PC-3 (cell line): ENCODE measurements around the gene UVSSA. TPM values are rescaled to one million over a fixed set of nuclear protein-coding genes. Genes with fewer than 3 reads are reported as not detected.

Experiments used
- ATAC-seq: fragments of 200-7000 bp; cut with Tn5 transposase; 2 replicates; pipeline ENCODE4 v1.9.1; 2020; ENCODE audit warnings: mild to moderate bottlenecking, moderate library complexity
- BruUV-seq: library from RNA; stranded (reverse); fragments of 400-500 nt; replicated peaks from 2 replicates; lab custom pipeline; 2021; lab: Mats Ljungman, UMichigan
- CTCF ChIA-PET: fragments of 300-600 bp; sonication (Branson Sonifier 250); formaldehyde crosslinking; loops from one replicate; lab custom pipeline; 2022; ENCODE audit warnings: antibody characterized with exemption; lab: Charles Lee
- POLR2A ChIA-PET: fragments of 300-600 bp; sonication (Branson Sonifier 250); formaldehyde crosslinking; loops from one replicate; lab custom pipeline; 2022; ENCODE audit warnings: antibody characterized with exemption; ENCODE audit not compliant: unreplicated experiment; lab: Charles Lee
- DNase-seq: peaks from one replicate; pipeline ENCODE4 v3.0.0-alpha.2; 2015
- H2AFZ ChIP-seq: fragments of 300-600 bp; sonication (generic); 2 replicates; pipeline ENCODE4 v1.6.0; 2016; ENCODE audit warnings: antibody characterized with exemption, low read length
- H3F3A ChIP-seq: fragments of 300-600 bp; sonication (generic); one replicate; pipeline ENCODE4 v1.6.0; 2017; ENCODE audit warnings: antibody characterized with exemption, low read length, control low read depth, mild to moderate bottlenecking; ENCODE audit not compliant: unreplicated experiment
- H3K27ac ChIP-seq: fragments of 300-600 bp; sonication (generic); 2 replicates; pipeline ENCODE4 v1.5.1; 2016; ENCODE audit warnings: mild to moderate bottlenecking, low read length
- H3K27me3 ChIP-seq: fragments of 300-600 bp; sonication (generic); 2 replicates; pipeline ENCODE4 v1.6.1; 2016; ENCODE audit warnings: low read length, mixed read lengths
- H3K36me3 ChIP-seq: fragments of 300-600 bp; sonication (generic); 2 replicates; pipeline ENCODE4 v1.6.1; 2016; ENCODE audit warnings: low read depth, mixed run types, low read length, mixed read lengths
- H3K4me1 ChIP-seq: fragments of 300-600 bp; sonication (generic); 2 replicates; pipeline ENCODE4 v1.5.1; 2016; ENCODE audit warnings: low read length; ENCODE audit not compliant: insufficient read depth
- H3K4me2 ChIP-seq: fragments of 300-600 bp; sonication (generic); 2 replicates; pipeline ENCODE4 v1.6.0; 2016; ENCODE audit warnings: low read length
- H3K4me3 ChIP-seq: fragments of 300-600 bp; sonication (generic); 2 replicates; pipeline ENCODE4 v1.5.1; 2016; ENCODE audit warnings: mild to moderate bottlenecking, low read length, mixed read lengths
- H3K79me2 ChIP-seq: fragments of 300-600 bp; sonication (generic); 2 replicates; pipeline ENCODE4 v1.6.1; 2017; ENCODE audit warnings: low read length, mixed read lengths
- H3K9ac ChIP-seq: fragments of 300-600 bp; sonication (generic); 2 replicates; pipeline ENCODE4 v1.6.0; 2016; ENCODE audit warnings: mild to moderate bottlenecking, low read length
- H3K9me2 ChIP-seq: fragments of 300-600 bp; sonication (generic); replicated peaks from 2 replicates; pipeline ENCODE4 v1.6.1; 2016; ENCODE audit warnings: mixed run types, low read length, mixed read lengths
- H3K9me3 ChIP-seq: fragments of 300-600 bp; sonication (generic); 2 replicates; pipeline ENCODE4 v1.6.1; 2016; ENCODE audit warnings: low read length, mixed read lengths
- H4K20me1 ChIP-seq: fragments of 300-600 bp; sonication (generic); 2 replicates; pipeline ENCODE4 v1.6.1; 2016; ENCODE audit warnings: low read length, mixed read lengths
- CTCF ChIP-seq: fragments of 300-600 bp; sonication (generic); conservative IDR thresholded peaks from 2 replicates; pipeline ENCODE4 v1.5.1; 2017; ENCODE audit warnings: antibody characterized with exemption, low read depth, mild to moderate bottlenecking, low read length
- EZH2 ChIP-seq: fragments of 300-600 bp; sonication (generic); IDR thresholded peaks from one replicate; pipeline ENCODE4 v1.6.1; 2017; ENCODE audit warnings: antibody characterized with exemption, mild to moderate bottlenecking, low read length; ENCODE audit not compliant: unreplicated experiment
- EZH2phosphoT487 ChIP-seq: fragments of 300-600 bp; sonication (generic); IDR thresholded peaks from 2 replicates; pipeline ENCODE4 v1.6.1; 2018; ENCODE audit warnings: mild to moderate bottlenecking, antibody characterized with exemption, low read length, borderline replicate concordance
- intact Hi-C: fragments of 100-400 bp; cut with micrococcal nuclease; formaldehyde crosslinking; loops from 2 replicates; pipeline ENCODE4 v1.9.0; 2023
- total RNA-seq: library from RNA; depleted of rRNA; stranded (reverse); fragments of >200 nt; gene quantifications from 2 replicates; pipeline ENCODE4 v1.2.3, GENCODE V29; 2014

The UVSSA gene
- total RNA-seq, 1 experiment from 2014 or later = 6.2 TPM

- CTCF ChIA-PET = no interaction called here
- BruUV-seq = no TSS peak
- no peak for DNase-seq
- no peaks in the 10 kb centered on the region for H3F3A ChIP-seq
- H3K4me2 ChIP-seq = no peak overlapping the region
- H3K79me2 ChIP-seq = peaks cover 22% of the 10 kb centered on the region; the same call in 1 of the 2 replicates
- no peak overlapping the region for H3K9ac ChIP-seq
- no peak overlapping the region for H3K27ac ChIP-seq
- no peaks in the 10 kb centered on the region for H4K20me1 ChIP-seq
- H3K27me3 ChIP-seq = no peaks in the 10 kb centered on the region
- no peak overlapping the region for H2AFZ ChIP-seq
- H3K9me3 ChIP-seq = no peaks in the 10 kb centered on the region
- TF ChIP-seq EZH2 (no peak), CTCF (no peak), EZH2phosphoT487 (no peak)
- peaks cover 13% of the 10 kb centered on the region for H3K36me3 ChIP-seq
- peaks cover 5% of the 10 kb centered on the region; the same call in 1 of the 2 replicates for H3K4me1 ChIP-seq
- no peak for ATAC-seq
- H3K9me2 ChIP-seq = no peaks in the 10 kb centered on the region
- POLR2A ChIA-PET = no interaction called here
- no peak overlapping the region for H3K4me3 ChIP-seq
- intact Hi-C loops = no loop called here
Observed at GRCh38 chr4:1329408-1330371, 17.3 kb upstream of the UVSSA start.

DNA sequence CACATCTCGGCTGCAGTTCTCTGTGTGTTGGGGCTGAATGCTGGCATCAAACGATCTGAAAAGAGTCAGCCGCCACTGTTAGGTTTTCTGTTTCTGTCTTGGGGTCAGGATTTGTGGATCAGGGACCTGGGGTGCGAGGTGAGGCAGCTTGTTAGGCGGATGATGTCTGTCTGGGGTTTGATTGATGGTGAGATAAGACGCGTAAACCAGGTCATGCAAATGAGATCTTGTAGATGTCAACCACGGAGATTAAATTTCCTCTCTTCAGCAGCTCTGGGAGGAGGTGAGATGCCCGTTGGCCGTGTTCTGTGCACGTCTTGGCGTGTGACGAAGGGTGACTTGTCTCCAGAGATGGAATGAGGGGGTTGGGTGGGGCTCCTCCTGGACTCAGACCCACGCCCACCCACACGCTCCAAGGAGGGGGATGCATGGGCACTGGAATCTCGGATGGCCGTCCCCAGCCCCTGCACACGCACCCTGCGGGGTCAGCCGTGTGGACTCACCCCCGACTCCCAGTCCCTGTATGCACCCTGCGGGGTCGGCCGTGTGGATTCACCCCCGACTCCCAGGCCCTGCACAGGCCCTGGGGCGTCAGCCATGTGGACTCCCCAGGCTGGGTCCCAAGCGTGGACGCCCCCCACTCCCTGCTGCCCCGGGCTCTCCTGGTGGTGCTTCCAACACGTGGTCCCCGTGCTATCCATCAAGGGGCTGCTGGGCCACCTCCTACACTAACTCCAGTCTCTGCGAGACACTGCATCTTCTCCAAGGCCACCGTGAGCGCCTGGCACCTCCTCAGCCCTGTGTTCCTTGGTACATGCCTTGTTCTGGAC, 16.0 kb upstream of the UVSSA start:
- H3K4me2 ChIP-seq = no peak overlapping the region
- DNase-seq (no peak), ATAC-seq (no peak)
- BruUV-seq = no TSS peak
- no peak overlapping the region for H3K27ac ChIP-seq
- H3K4me3 ChIP-seq = no peak overlapping the region
- H3K9me3 ChIP-seq = no peaks in the 10 kb centered on the region
- no peaks in the 10 kb centered on the region for H3K27me3 ChIP-seq
- no peaks in the 10 kb centered on the region for H3F3A ChIP-seq
- no peak overlapping the region for H2AFZ ChIP-seq
- no peaks in the 10 kb centered on the region for H4K20me1 ChIP-seq
- peaks cover 18% of the 10 kb centered on the region; the same call in 1 of the 2 replicates for H3K79me2 ChIP-seq
- ChIA-PET CTCF (no interaction called here), POLR2A (no interaction called here)
- TF ChIP-seq CTCF (no peak), EZH2phosphoT487 (no peak), EZH2 (no peak)
- no peaks in the 10 kb centered on the region for H3K4me1 ChIP-seq
- H3K9me2 ChIP-seq = no peaks in the 10 kb centered on the region
- intact Hi-C loops = no loop called here
- H3K9ac ChIP-seq = no peak overlapping the region
- H3K36me3 ChIP-seq = peaks cover 11% of the 10 kb centered on the region
